Purkinje cell (primary cell): ENCODE results near the gene PTHLH. TPM values are rescaled to one million over a fixed set of nuclear protein-coding genes. Genes with fewer than 3 reads are reported as not detected.

Experiments used
- polyA plus RNA-seq: library from polyadenylated mRNA; unstranded; fragments of >200 nt; fragmentation: Nextera tagmentation; gene quantifications from 2 replicates; pipeline ENCODE4 v1.2.1, GENCODE V29; 2014

The PTHLH gene
- 31.3 and 32.7 TPM in 2 replicates for polyA plus RNA-seq

DNA sequence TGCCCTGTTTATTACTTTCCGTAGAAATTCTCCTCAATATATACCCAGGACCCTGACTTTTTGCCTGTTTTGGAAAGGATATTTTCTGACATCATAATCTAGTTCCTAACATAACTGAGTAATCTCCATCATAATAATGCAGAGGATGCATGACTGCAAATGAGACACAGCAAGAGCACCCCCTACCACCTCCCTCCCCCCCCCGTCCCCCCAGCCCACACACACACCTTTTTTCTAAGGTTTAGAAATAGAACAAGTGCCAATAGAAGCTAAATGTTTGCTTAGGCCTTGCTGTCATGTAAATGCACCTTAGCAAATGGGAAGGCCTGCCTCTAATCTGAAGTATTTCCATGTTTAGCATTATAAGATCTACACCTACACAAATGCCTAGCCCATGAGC, at the start of gene PTHLH:
Gene PTHLH, minus strand, starts transcription at position 13 of the 400 bp plus-strand sequence. CDS start 3,239 bp downstream, outside the sequence.

Other genes starting within 250 kb of the PTHLH start
- 15.7 and 23.9 TPM in 2 replicates for gene KLHL42, start 192.5 kb downstream of the PTHLH start, polyA plus RNA-seq
- gene MANSC4, start 192.5 kb downstream of the PTHLH start, polyA plus RNA-seq = not detected in 2 replicates
- gene CCDC91, start 217.7 kb upstream of the PTHLH start, polyA plus RNA-seq = 97.4 and 108 TPM in 2 replicates